ENCODE data around the gene ILKAP.

DNA sequence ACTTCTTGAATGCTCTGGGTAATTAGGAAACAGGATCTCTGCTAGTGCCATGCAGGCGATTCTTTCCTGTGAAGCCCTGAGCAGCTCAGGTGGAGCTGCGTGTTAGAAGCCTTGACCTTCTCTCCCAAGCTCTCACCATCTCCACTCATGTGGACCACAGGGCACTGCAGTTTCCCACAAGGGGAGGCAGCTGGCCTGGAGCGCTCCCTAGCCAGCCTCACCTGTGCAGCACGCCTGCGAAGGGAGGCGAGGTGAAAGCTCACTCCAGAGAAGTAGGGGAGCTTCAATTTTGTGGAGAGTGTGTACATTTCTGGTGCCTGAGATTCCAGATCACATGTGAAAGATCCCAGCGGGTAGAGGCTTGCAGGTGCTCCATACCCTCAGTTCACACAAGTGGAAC is 47.4 kb upstream of the ILKAP start:
- TF ChIP-seq POLR2AphosphoS5 (IDR thresholded peaks at IDR 0.05; ENCODE audit: low read depth, low read length), result no peak
- no peak for TF ChIP-seq POLR2A (IDR thresholded peaks at IDR 0.05; ENCODE audit: low read depth, low read length)
- TF ChIP-seq TAF1 (IDR thresholded peaks at IDR 0.05; ENCODE audit: borderline replicate concordance, low read depth, low read length), result no peak

Data from GM12892 (cell line).